Mucosa of gallbladder (tissue), 1 donor: ENCODE results near the gene ERAP2. TPM values are rescaled to one million over a fixed set of nuclear protein-coding genes. Genes with fewer than 3 reads are reported as not detected.
"Not testable (repeated sequence)": the region's sequence is repeated elsewhere in the genome, so short reads cannot be mapped to it uniquely, and the experiment has no call there.

Experiments
- DNase-seq: peaks from one replicate; pipeline ENCODE4 v3.0.0-alpha.2; 2020; ENCODE audit warnings: low spot score
- total RNA-seq: library from RNA; stranded (reverse); gene quantifications from one replicate; pipeline ENCODE4 v1.2.1, GENCODE V29; 2021
- donor health status: DM: no; HTN: no; CAD: no.

Gene ERAP2, protein sequence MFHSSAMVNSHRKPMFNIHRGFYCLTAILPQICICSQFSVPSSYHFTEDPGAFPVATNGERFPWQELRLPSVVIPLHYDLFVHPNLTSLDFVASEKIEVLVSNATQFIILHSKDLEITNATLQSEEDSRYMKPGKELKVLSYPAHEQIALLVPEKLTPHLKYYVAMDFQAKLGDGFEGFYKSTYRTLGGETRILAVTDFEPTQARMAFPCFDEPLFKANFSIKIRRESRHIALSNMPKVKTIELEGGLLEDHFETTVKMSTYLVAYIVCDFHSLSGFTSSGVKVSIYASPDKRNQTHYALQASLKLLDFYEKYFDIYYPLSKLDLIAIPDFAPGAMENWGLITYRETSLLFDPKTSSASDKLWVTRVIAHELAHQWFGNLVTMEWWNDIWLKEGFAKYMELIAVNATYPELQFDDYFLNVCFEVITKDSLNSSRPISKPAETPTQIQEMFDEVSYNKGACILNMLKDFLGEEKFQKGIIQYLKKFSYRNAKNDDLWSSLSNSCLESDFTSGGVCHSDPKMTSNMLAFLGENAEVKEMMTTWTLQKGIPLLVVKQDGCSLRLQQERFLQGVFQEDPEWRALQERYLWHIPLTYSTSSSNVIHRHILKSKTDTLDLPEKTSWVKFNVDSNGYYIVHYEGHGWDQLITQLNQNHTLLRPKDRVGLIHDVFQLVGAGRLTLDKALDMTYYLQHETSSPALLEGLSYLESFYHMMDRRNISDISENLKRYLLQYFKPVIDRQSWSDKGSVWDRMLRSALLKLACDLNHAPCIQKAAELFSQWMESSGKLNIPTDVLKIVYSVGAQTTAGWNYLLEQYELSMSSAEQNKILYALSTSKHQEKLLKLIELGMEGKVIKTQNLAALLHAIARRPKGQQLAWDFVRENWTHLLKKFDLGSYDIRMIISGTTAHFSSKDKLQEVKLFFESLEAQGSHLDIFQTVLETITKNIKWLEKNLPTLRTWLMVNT
- total RNA-seq, result 12.9 TPM

DNA sequence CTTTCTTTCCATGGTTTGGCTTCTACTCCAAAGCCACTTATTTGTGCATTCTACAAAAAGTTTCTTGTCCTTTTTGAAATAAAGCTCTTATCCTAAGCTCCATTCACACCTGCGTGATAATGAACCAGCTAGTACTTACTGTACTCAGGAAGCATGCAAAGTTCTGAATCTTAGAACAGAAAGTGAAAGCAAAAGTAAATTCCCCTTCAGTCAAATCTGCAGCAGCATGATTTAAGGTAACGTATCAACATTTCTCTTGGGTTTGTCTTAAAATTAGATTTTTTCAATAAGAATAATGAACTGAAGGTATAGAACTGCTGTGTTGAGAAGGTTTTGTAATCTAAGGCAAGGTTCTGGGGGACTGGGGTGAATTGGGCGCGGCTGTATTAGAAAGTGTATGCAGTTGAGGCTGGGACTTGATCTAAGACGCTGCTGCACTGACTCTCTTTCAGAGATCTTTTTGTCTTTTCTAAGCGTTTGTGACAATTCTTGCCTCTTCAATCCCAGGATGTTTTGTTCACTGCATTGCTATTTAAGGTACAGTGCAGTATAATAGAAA lies at the start of gene ERAP2:
Gene ERAP2 (plus strand): TSS at position 209 of the 559 bp plus-strand sequence. CDS start 3,186 bp downstream, outside the sequence.
- no peak for DNase-seq

DNA sequence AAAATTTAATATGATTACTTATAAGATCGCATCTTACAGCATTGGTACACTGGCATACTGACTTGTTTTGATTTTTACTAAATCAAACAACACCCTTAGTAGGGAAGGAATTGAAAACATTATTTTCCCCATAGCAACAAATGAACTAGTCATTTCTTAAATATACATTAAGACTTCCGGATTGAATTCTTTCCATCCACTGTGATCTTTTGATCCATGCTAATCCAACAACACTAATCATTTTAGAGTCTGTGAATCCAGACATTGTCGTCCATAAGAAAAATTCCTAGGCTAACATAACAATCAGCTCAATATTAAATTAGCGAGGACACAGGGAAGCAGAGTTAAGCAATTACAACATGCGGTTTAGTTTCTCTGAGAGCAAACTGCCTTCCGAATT lies 47.0 kb upstream of the ERAP2 start:
- no peak for DNase-seq

DNA sequence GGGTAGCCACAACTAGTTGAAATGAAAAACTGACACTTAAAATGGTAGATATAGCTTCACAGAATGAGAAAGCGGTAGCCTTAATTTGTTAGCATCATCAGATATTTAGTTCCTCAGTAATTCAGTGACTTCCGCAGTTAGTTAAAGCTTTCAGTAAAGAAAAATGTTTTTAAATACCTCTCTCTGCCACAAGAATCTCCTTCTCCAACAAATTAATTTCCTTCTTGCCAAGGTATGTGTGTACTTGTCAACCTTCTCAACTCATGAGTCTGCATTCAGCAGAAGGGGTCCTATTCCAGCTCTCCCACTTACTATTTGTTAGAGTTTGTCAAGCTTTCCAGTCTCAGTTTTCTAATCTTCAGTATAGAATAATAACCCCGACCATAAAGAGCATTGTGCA lies 42.3 kb upstream of the ERAP2 start:
- no peak for DNase-seq

DNA sequence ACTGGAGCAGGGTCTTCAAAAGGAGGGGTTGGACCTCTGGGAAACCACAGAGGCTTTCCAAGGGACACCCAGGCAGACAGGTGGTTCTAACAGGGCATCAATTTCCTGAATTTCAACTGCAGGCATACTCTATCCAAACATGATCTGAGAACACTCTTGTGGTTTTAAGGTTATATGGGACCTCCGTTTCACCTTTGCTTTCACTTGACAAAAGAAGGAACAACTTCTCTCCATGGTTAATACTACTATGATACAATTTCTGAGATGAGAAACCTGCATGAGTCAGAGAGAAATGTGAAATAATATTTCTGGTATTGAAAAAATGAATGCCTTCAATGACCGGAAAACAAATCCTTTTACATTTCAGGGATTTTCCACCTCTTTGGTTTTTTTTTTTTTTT lies 40.5 kb upstream of the ERAP2 start:
- no peak for DNase-seq

DNA sequence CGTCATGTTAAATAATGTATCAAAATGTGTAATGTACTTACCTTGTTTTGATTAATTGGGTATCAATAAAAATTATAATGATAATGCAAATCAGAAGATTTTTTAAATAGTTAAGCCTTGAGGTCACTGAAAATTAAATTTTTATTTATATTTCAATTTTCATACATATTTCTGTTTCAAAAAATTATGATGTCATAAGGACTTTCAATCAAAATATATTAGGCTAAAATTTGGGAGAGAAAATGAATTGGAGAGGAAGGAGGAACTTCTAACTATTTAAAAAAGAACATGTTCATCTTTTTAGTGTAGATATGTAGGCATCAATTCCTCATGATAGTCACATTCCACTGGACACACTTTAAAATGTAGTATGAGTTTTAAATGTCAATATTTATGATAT lies 39.5 kb upstream of the ERAP2 start:
- DNase-seq, result no peak

DNA sequence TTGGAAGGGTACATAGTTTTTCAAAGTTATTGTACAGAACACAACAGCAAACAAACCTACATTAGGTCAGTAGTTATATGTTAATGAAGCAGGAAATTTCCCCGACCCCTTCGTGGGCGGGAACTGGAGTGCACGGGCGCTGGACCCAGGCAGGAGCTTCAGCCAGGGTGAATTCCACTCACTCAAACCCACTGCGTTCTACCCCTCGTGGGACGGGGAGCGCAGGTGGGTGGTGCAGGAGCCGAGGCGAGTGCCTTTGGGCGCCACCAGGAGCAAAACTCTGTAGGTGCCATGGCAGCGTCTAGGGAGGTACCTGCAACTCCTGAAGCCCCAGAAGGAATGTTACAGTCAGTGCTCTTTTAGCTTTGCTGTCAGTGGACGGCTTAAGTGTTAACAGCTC lies 39.0 kb upstream of the ERAP2 start:
- no peak for DNase-seq

DNA sequence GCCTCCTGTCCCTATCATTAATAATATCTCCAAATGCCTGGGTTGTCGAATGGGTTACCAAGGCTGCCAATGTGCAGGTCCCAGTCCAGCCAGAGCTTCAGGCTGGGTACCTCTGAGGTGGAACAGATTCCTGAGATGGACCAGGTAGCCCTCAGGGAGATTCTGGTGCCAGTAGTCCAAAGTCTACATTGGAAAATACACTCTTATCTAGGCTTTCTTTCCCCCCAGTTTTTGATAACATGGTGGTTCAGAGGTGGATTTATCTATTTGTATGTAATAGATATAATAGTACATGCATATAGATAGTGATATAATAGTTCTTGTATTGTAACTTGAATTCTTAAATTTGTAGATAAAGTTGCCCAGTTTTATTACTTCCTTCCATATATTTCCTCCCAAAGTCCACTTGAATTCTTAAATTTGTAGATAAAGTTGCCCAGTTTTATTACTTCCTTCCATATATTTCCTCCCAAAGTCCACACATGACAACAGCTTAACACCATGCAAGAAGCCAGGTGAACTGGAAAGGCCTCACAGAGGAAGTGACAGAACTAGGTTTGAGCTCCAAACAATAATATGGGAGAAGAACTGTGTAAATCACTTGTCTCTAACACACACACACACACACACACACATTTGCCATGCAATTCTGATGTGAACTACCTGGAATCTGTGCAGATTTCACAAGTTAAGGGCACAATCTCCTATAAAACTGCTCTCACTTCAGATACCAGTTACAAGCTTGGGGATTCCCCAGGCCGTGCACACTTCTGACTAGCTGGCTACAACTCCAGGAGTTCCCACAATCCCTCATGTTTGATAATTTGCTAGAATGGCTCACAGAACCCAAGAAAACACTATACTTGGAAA lies 37.9 kb upstream of the ERAP2 start:
- DNase-seq, result no peak

DNA sequence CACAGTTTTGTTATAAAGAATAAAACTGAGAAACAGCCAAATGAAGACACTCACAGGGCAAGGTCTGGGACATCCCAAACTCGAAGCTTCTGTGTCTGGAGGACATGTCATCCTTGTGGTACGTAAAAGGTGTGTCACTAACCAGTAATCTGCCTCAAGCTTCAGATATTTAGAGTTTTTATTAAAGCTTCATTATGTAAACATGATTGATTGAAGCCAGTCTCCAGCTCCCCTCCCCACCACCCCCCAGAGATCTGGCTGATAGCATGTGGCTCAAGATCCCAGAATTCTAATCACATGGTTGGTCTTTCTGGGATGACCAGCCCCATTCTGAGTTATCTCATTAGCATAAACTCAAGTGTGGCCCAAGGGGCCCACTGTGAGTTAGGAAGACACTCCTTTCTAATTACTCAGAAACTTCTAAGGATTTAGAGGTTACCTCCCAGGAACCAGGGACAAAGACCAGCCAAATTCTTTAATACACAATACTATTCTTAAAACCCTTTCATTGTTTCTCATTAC lies 37.2 kb upstream of the ERAP2 start:
- no peak for DNase-seq

DNA sequence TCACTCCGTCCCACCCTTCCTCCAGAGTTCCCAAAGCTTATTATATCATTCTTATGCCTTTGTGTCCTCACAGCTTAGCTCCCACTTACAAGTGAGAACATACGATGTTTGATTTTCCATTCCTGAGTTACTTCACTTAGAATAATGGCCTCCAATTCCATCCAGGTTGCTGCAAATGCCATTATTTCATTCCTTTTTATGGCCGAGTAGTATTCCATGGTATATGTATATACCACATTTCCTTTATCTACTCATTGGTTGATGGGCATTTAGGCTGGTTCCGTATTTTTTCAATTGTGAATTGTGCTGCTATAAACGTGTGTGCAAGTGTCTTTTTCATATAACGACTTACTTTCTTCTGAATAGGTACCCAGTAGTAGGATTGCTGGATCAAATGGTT lies 34.4 kb upstream of the ERAP2 start:
- not testable (repeated sequence) for DNase-seq

DNA sequence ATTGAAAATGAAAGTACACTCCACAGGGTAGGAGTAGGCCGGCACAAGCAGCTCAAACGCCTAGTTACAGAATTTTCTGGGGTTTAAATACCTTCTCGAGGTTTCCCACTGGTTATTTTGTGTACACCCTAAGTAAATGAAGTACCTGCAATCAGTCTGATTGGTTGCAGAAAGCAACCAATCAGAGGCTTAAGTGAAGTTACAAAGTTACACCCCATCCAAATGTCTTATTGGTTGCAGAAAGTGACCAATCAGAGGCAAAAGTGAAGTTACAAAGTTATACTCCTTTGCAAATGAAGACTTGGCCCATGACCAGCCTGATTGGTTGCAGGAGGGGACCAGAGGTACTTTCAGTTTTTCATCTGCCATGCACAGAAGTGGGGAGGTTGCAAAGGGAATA lies 33.2 kb upstream of the ERAP2 start:
- no peak for DNase-seq

DNA sequence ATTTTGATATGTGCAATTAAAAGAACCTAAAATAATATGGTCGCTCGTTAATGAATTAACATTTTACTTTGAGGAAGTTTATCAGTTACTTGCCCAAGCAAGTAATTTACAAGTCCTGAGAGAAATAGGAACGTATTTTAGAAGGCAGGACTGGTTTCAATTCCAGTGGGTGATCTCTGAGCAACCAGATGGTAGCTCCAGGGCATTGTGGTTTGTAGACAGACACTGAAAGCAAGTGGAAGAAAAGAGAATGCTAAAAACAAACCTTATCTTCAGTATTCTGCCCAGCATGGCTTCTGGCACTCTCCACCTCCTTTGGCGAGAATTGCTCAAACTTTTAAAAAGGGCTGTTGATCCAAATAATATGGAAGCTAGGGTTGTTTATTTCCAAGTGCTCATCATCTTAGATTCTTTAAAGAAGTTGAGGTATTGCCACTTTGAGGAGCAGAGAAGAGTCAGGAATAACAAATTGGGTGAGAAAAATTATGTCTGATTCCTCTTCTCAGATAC lies 31.8 kb upstream of the ERAP2 start:
- no peak for DNase-seq

DNA sequence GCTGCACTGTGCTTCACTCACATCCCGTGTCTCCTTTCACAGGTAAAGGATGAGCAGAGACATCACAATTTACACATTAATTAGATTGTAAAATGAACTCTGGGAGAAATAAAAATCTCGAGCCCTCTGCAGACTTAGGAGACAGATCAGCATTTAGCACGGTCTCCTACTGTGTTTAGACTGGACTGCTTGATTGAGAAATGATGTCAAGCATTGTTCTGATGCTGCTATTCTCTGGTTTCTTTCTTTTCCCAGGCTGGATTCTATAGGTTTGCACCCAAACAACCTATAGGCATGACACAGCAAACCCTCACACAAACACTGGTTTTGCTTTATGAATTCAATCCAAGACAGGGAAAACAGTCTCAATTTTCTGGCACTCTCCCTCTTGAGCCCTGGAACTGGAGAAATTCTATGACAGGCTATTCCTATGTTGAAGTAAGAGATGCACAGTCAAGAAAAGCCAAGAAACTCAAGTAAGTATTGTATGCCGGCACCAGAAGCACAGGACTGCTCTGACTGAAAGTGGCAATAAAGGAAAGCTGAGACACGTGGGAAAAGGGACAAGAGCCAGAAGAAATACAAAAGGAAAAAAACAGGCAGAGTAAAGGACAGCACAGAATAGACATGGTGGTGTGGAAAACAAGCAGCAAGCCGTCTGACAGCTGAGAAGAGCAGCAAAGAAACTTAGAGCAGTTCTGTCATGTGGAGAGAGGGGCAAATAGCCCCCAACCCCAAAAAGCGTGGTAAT lies 24.8 kb upstream of the ERAP2 start:
- DNase-seq, result no peak

DNA sequence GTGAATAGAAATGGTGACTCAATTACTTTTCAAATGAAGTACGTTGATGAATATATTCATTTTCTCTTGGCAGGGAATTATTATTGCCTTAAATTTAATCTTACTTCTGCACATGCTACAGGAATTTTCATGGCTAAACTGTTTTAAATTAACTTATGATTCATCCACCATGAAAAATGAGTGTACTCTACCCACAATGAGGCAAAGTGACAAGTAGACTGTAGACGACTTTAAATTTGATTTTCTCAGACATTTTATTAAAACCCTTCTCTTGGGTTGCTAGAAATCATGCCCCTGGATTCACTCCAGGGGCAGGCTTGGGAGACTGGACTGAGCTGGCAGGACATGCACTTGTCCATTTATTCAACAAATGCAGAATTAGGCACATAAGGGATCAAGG lies 23.5 kb upstream of the ERAP2 start:
- no peak for DNase-seq

DNA sequence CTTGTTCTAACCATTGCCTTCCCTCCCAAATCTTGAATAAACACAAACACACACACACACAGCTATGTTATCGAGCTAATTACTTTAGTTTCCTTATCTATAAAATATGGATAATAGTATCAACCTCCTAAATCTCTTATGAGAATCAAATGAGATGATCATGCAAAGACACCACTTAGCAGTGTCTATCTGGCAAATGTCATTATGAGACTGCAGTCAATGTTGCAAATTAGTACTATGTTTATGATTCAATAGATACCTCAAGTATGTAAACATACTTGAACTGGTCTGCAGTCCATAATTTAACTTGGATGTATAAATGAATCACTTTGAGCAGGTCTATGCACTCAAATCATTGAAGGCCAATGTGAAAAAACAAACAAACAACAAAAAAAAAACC lies 22.2 kb upstream of the ERAP2 start:
- no peak for DNase-seq

DNA sequence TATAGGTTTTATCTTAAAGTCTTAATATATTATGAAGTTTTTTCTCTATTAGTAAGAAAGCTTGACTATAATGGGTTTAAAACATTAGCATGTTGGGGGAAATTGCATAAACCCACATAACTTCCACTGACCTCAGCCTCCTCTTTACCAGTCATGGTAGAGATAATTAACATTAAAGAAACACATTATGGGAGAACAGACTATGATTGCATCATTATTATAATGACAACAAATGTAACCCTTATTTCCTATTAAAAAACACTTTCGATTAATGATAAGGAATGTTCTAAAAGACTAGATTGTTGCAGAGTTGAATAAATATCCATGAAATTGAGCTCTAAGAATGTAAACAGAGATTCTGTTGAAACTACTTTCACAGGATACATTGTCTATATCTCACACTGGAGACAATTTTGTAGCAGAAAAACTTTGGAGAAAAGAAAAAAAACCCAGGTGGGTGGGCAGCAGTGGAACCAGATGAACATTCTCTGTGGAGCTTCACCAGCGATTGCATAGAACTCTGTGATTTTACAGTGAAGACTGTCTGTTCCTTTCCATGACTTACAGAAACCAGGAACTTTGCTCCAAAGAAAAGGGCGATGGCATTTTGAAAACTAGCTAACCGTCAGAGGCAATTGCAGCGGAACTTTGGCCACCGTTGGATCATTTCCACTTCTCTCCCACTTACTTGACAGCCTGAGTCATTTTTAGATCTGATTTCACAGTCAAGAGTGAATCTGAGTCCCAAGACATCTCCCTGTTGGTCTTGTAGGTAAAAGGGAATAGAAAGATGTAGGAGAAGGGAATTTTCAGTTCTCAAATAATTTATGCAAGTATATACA lies 21.0 kb upstream of the ERAP2 start:
- no peak for DNase-seq

DNA sequence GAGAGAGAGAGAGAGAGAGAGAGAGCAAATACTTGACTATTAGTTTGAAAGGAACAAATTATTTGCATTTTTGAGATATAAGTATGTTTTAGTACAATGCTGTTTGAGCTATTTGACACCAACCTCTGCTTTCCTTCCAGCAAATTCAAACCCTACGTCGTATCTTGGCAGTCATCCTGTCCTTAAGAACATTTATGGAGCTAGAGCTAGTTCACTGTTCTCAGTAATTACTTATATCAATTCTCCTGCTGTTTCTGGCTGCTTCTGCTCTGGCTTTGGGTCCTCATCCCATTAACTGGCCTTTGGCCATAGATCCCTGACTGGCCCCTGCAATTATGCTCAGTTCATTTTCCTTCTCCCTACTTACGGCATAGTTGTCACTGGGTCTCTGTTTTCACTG lies 19.9 kb upstream of the ERAP2 start:
- no peak for DNase-seq

DNA sequence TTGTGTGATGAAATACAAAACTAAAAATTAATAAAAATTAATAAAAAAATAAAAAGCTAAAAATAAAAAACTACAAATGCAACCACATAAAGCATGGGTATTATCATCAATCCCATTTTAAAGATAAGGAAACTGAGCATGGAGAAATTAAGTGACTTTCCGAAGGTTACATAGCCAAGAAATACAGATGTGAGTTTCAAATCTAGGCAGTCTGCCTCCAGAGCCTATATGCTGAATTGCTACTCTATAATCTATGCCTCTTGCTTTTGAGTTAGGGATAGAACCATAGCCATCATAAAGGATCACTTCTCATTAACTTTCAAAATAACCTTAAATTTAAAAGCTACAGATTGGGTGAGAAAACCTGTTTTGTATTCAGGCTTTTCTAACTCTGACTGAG lies 18.8 kb upstream of the ERAP2 start:
- no peak for DNase-seq

DNA sequence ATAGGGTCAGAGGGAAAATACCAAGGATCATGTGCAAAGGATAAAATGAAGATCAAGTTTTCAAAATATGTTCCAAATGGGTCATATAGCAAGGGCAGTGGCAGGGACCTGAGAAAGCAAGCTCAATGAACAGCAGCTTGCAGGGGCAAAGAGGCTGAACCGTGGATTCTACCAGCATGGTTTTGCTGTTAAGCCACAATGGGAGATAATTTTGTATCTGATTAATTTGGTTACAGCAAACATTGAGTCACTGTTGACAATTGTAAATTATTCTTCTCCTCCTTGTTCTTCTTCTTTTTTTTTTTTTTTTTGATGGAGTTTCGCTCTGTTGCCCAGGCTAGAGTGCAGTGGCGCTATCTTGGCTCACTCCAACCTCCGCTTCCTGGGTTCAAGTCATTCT lies 18.4 kb upstream of the ERAP2 start:
- DNase-seq, result no peak

DNA sequence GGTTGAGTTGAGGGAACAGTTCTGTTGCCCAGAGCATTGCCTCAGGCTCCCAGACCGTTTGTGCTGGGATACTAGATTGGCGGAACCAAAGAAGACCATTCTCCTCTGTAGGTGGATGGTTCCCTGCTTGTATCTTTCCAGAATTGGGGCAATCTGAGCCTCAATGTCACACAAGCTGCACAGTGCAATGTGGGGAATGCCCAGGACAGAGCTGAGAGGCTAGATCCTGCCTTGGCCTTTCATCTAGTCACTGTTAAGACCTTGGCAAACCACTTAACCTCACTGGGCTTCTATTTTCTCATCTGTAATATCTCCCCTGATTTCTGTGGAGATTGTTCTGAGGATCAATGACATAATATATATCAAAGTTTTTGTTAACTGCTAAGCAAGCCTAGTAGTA lies 16.9 kb upstream of the ERAP2 start:
- no peak for DNase-seq
